Adrenal gland (tissue), 12 donors: ENCODE data around the gene FEZF1. TPM values are rescaled to one million over a fixed set of nuclear protein-coding genes. Genes with fewer than 3 reads are reported as not detected.

Experiments
- DNase-seq, 7 donors: peaks; one replicate each; pipeline ENCODE4 v3.0.0-alpha.2; 2019 to 2020
- H3K27ac ChIP-seq, 5 donors: fragments of 200-600 bp; sonication (generic) in 4 of 5; 1 replicate in 3 of 5; 2 replicates in 2 of 5; pipeline versions ENCODE4 v1.5.1 to v1.8.0; 2016 to 2020; ENCODE audit warnings: mild to moderate bottlenecking in 1 of 5
- H3K27me3 ChIP-seq: fragments of 200-600 bp; 2 replicates; pipeline ENCODE4 v1.8.0; 2021
- H3K36me3 ChIP-seq, 2 donors: fragments of 200-600 bp; replicated peaks in 1 of 2; 1 replicate in 1 of 2; 2 replicates in 1 of 2; pipeline versions ENCODE4 v1.5.1 to v1.8.0; 2018 to 2022
- H3K4me1 ChIP-seq, 2 donors: fragments of 200-600 bp; replicated peaks in 1 of 2; 1 replicate in 1 of 2; 2 replicates in 1 of 2; pipeline versions ENCODE4 v1.5.1 to v1.8.0; 2018 to 2021
- H3K4me3 ChIP-seq, 4 donors: fragments of 200-600 bp; sonication (generic) in 3 of 4; one replicate each; pipeline ENCODE4 v1.5.1; 2016 to 2018
- H3K9me3 ChIP-seq, 3 donors: fragments of 200-600 bp; sonication (generic) in 1 of 3; replicated peaks in 1 of 3; 1 replicate in 2 of 3; 2 replicates in 1 of 3; pipeline versions ENCODE4 v1.5.1 to v1.8.0; 2016 to 2021
- POLR2A ChIP-seq, 2 donors: fragments of 450-650 bp; IDR thresholded peaks; one replicate each; pipeline ENCODE4 v1.6.1; 2017; ENCODE audit warnings: antibody characterized with exemption in 2 of 2, mild to moderate bottlenecking in 2 of 2, moderate library complexity in 1 of 2
- WGBS, 4 donors: extraction: QIAGEN DNeasy Blood & Tissue Kit in 2 of 4; methylation state at CpG; one replicate each; pipeline versions ENCODE4 v1.1.5 to v1.1.7; 2013 to 2017; 5-methylcytosine and 5-hydroxymethylcytosine counted together
- intact Hi-C, 2 donors: fragments of 100-400 bp; cut with DNase I; formaldehyde crosslinking; loops; one replicate each; pipeline versions ENCODE4 v1.14.1 to v1.15.0; 2022 to 2023
- polyA plus RNA-seq, 3 donors: library from polyadenylated mRNA; stranded (reverse); fragments of 200-250 nt in 2 of 3; fragments of 350-450 nt in 1 of 3; fragmentation: Illumina TruSeq in 1 of 3; extraction: RNeasy Lipid Tissue Mini Kit (QIAGEN cat#74804) in 1 of 3; gene quantifications; one replicate each; pipeline ENCODE4 v1.2.3, GENCODE V29; 2013 to 2014
- total RNA-seq, 9 donors: library from RNA; depleted of rRNA in 4 of 9; stranded (reverse); fragments of >200 nt in 4 of 9; fragments of 120-200 nt in 1 of 9; fragmentation: NEBNext Ultra II Directional in 1 of 9; extraction: Animal tissue kit (Norgen Biotek cat#: 25700) in 1 of 9; gene quantifications; one replicate each; pipeline versions ENCODE4 v1.1.0 to v1.2.4, GENCODE V29; 2013 to 2023
- TF ChIP-seq, protein P1 (sequence below), 6 experiments: fragments of 450-650 bp in 4 of 6; fragments of 200-600 bp in 2 of 6; sonication (generic) in 1 of 6; IDR thresholded peaks; 1 replicate in 5 of 6; 2 replicates in 1 of 6; pipeline versions ENCODE4 v1.5.1 to v1.8.0; 2016 to 2021; ENCODE audit warnings: antibody characterized with exemption in 6 of 6, mild to moderate bottlenecking in 2 of 6, moderate library complexity in 1 of 6
- donor health status: healthy with polysubstance abuse.
- donor health status: Bipolar disorder and iron deficiency.
- donor health status: DM: yes; HTN: yes; CAD: no.
- donor health status: DM: no; HTN: no; CAD: no.
- donor health status: DM: no; HTN: no; CAD: no.
- donor health status: DM: yes; HTN: yes; CAD: no.

Gene FEZF1
- total and polyA plus RNA-seq, 12 donors: 0.14 TPM; not detected in 11

DNA sequence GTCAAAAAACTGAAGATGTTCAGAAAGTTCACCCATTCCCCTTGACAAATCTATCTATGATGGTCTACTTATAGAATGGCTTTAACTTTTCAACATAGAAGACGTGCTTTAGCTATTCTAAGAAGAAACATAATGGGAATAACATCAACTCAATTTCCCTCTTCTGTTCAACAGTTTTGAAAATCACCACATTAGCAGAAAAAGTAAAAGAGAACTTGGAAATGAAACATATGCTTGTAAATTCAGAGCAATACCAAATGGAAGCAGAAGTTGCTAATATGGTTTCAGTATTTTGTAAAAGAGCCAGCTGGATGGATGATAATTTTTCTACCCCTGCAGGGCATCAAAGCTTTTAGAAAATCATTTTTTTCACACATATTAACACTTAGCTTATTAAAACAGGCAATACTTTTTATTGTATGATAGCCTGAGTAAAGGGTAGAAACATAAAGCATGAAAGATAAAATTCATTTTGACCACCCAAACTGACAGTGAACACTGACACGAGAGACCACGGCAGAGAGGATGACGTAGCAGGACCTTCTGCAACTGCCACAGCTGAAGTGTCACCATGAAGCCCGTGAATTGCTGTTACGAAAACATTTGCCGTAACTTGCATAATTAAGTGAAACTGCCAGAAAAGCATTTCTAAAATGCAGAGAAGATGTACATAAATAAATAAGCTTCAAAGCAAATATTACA, 39.2 kb upstream of the FEZF1 start:
- TF ChIP-seq POLR2A (IDR thresholded peaks at IDR 0.05): no peak
- TF ChIP-seq, protein P1, sequence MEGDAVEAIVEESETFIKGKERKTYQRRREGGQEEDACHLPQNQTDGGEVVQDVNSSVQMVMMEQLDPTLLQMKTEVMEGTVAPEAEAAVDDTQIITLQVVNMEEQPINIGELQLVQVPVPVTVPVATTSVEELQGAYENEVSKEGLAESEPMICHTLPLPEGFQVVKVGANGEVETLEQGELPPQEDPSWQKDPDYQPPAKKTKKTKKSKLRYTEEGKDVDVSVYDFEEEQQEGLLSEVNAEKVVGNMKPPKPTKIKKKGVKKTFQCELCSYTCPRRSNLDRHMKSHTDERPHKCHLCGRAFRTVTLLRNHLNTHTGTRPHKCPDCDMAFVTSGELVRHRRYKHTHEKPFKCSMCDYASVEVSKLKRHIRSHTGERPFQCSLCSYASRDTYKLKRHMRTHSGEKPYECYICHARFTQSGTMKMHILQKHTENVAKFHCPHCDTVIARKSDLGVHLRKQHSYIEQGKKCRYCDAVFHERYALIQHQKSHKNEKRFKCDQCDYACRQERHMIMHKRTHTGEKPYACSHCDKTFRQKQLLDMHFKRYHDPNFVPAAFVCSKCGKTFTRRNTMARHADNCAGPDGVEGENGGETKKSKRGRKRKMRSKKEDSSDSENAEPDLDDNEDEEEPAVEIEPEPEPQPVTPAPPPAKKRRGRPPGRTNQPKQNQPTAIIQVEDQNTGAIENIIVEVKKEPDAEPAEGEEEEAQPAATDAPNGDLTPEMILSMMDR (IDR thresholded peaks at IDR 0.05): no peak
- WGBS, 4 donors: 90 to 95% (median 90%) methylated on average over 7 of the region's 7 CpGs
- Histone ChIP-seq H3K4me1 (no peaks in the 10 kb centered on the region), H3K9me3 (no peaks in the 10 kb centered on the region), H3K36me3 (no peaks in the 10 kb centered on the region), H3K27me3 (no peaks in the 10 kb centered on the region), H3K27ac (no peak overlapping the region), H3K4me3 (no peak overlapping the region)
- intact Hi-C loops: no loop called here
- DNase-seq: no peak

DNA sequence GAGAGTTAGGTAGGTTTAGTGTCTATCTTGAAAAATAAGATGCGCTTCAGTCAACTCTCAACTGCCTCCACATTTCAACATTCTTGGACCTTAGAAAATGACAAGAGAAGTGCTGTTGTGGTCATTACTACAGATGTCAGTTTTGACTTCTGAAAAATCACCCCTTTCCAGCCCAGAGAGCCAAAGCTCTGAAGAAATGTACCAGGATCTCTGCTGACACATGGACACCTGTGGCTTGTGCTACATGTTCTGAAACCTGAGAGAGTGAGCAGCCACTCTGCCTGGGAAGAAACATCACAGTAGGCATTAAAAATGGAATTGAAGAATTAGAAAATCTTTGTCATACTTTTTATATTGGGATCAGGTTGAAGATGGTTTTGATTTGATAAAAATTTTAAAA, 35.9 kb upstream of the FEZF1 start:
- no peak overlapping the region for H3K27ac ChIP-seq
- H3K36me3 ChIP-seq: no peaks in the 10 kb centered on the region
- H3K9me3 ChIP-seq: no peaks in the 10 kb centered on the region
- H3K27me3 ChIP-seq: no peaks in the 10 kb centered on the region
- H3K4me1 ChIP-seq: no peaks in the 10 kb centered on the region
- WGBS, 4 donors: 94 to 100% (median 100%) methylated on average over 1 of the region's 1 CpG
- intact Hi-C loops: no loop called here
- DNase-seq: no peak
- no peak overlapping the region for H3K4me3 ChIP-seq
- no peak for TF ChIP-seq POLR2A (IDR thresholded peaks at IDR 0.05)
- TF ChIP-seq, protein P1 (IDR thresholded peaks at IDR 0.05): no peak

DNA sequence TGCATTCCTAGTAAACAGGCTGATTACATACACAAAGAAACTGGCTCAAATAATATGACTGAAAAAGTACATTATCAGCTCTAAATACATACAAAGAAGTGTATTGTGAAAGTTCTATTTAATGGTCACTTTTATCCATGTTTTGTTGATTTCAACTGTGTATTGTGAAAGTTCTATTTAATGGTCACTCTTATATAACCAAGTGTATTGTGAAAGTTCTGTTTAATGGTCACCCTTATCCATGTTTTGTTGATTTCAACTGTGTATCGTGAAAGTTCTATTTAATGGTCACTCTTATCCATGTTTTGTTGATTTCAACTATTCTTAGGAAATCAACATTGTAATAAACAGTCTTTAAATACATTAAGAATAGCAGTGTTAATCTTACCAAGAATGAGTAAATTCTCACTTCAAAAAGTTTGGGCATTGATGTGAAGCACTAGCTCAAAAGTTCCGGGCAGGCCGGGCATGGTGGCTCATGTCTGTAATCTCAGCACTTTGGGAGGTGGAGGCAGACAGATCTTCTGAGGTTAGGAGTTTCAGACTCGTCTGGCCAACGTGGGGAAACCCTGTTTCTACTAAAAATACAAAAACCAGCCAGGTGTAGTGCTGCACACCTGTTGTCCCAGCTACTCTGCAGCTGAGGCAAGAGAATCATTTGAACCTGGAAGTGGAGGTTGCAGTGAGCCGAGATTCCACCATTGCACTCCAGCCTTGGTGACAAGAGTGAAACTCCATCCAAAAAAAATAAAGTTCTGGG, 34.8 kb upstream of the FEZF1 start:
- H3K4me1 ChIP-seq: no peaks in the 10 kb centered on the region
- no peaks in the 10 kb centered on the region for H3K9me3 ChIP-seq
- no peak overlapping the region for H3K4me3 ChIP-seq
- H3K36me3 ChIP-seq: no peaks in the 10 kb centered on the region
- intact Hi-C loops: no loop called here
- DNase-seq: no peak
- no peak overlapping the region for H3K27ac ChIP-seq
- 89 to 91% (median 89%) methylated on average over 6 of the region's 6 CpGs for WGBS, 4 donors
- TF ChIP-seq POLR2A (IDR thresholded peaks at IDR 0.05): no peak
- TF ChIP-seq, protein P1 (IDR thresholded peaks at IDR 0.05): no peak
- no peaks in the 10 kb centered on the region for H3K27me3 ChIP-seq

DNA sequence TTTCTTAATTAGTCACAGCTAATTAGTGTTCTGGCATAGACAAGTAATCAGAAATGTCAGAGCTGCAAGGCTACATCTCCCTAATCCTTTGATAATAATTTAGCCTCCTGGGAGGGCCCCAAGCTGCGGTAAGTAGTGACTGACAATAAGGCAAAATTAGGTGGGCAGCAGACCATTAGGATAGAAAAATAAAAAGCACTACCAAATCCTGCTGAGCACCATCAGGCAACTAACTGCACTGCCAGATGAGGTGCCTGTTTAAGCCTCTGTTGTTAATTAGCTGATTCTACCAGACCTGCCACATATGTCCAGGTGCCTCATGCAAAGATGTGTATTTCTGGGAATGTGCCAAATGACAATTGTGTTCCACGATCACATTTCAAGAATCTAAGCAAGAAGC, 32.5 kb upstream of the FEZF1 start:
- H3K27me3 ChIP-seq: no peaks in the 10 kb centered on the region
- H3K27ac ChIP-seq: no peak overlapping the region
- no peak for DNase-seq
- 79 to 94% (median 85%) methylated on average over 2 of the region's 2 CpGs for WGBS, 4 donors
- intact Hi-C loops: no loop called here
- no peaks in the 10 kb centered on the region for H3K36me3 ChIP-seq
- no peaks in the 10 kb centered on the region for H3K4me1 ChIP-seq
- H3K9me3 ChIP-seq: no peaks in the 10 kb centered on the region
- H3K4me3 ChIP-seq: no peak overlapping the region
- TF ChIP-seq POLR2A (IDR thresholded peaks at IDR 0.05): no peak
- TF ChIP-seq, protein P1 (IDR thresholded peaks at IDR 0.05): no peak
